IgD-negative memory B cell (primary cell): ENCODE results near the gene PSMA6. TPM values are rescaled to one million over a fixed set of nuclear protein-coding genes. Genes with fewer than 3 reads are reported as not detected.
A peak's percentile ranks its signal among the peaks of the same experiment; 100 is the strongest.
"Not testable (repeated sequence)": the region's sequence is repeated elsewhere in the genome, so short reads cannot be mapped to it uniquely, and the experiment has no call there.

Source experiments
- H3K27ac Mint-ChIP-seq, 3 donors: one replicate each; pipeline ENCODE4 v1.8.0; 2020 to 2022; ENCODE audit warnings: mild to moderate bottlenecking in 3 of 3, mixed read lengths in 3 of 3, moderate library complexity in 1 of 3
- H3K27me3 Mint-ChIP-seq: one replicate; pipeline ENCODE4 v1.8.0; 2021; ENCODE audit warnings: mixed read lengths
- H3K36me3 Mint-ChIP-seq: one replicate; pipeline ENCODE4 v1.8.0; 2020; ENCODE audit warnings: mild to moderate bottlenecking, mixed read lengths
- H3K4me1 Mint-ChIP-seq, 3 donors: one replicate each; pipeline ENCODE4 v1.8.0; 2020 to 2022; ENCODE audit warnings: mixed read lengths in 3 of 3, mild to moderate bottlenecking in 1 of 3
- H3K4me3 Mint-ChIP-seq, 4 donors: one replicate each; pipeline ENCODE4 v1.8.0; 2020 to 2022; ENCODE audit warnings: mild to moderate bottlenecking in 4 of 4, mixed read lengths in 4 of 4, moderate library complexity in 3 of 4
- H3K9me3 Mint-ChIP-seq, 3 donors: one replicate each; pipeline ENCODE4 v1.8.0; 2020 to 2021; ENCODE audit warnings: mixed read lengths in 3 of 3, mild to moderate bottlenecking in 1 of 3
- polyA plus RNA-seq: library from polyadenylated mRNA; unstranded; fragments of 300-500 nt; fragmentation: Illumina TruSeq; gene quantifications from one replicate; pipeline ENCODE4 v1.2.3, GENCODE V29; 2021

The PSMA6 gene
- polyA plus RNA-seq, 1 donor from 2014 or later: 210 TPM

- peak overlapping the region in 2 of 4 donors; percentile 28 to 30 for H3K4me3 Mint-ChIP-seq
Measured at GRCh38 chr14:35331605-35332516, 39.7 kb downstream of the PSMA6 start.

GRCh38 chr14:35332517-35333263 is 40.5 kb downstream of the PSMA6 start:
- Mint-ChIP-seq H3K27me3 (no peaks in the 10 kb centered on the region), H3K4me1 (peaks cover 10 to 20% (median 17%) of the 10 kb centered on the region in 3 donors), H3K27ac (peak overlapping the region in 2 of 3 donors; percentile 23 to 78), H3K9me3 (no peaks in the 10 kb centered on the region), H3K36me3 (no peaks in the 10 kb centered on the region), H3K4me3 (peak overlapping the region in 3 of 4 donors; percentile 9 to 83 (median 52))

More at GRCh38 chr14:35331605-35332516, 39.7 kb downstream of the PSMA6 start:
- no peaks in the 10 kb centered on the region for H3K36me3 Mint-ChIP-seq
- H3K9me3 Mint-ChIP-seq: no peaks in the 10 kb centered on the region
- H3K27me3 Mint-ChIP-seq: no peaks in the 10 kb centered on the region
- H3K4me1 Mint-ChIP-seq: peaks cover 10 to 20% (median 17%) of the 10 kb centered on the region in 3 donors
- peak overlapping the region in 1 of 3 donors; percentile 78 for H3K27ac Mint-ChIP-seq

- Mint-ChIP-seq H3K4me3 (peak overlapping the region in 1 of 4 donors; percentile 83), H3K27ac (peak overlapping the region in 2 of 3 donors; percentile 23 to 41), H3K9me3 (no peaks in the 10 kb centered on the region), H3K4me1 (peaks cover 10 to 20% (median 17%) of the 10 kb centered on the region in 3 donors), H3K36me3 (no peaks in the 10 kb centered on the region), H3K27me3 (no peaks in the 10 kb centered on the region)
Measured at GRCh38 chr14:35333264-35333730, 41.1 kb downstream of the PSMA6 start.

- Mint-ChIP-seq H3K4me1 (peaks cover 10 to 20% (median 18%) of the 10 kb centered on the region in 3 donors), H3K27ac (peak overlapping the region in 1 of 3 donors; percentile 41), H3K27me3 (no peaks in the 10 kb centered on the region), H3K4me3 (no peak overlapping the region), H3K9me3 (no peaks in the 10 kb centered on the region), H3K36me3 (no peaks in the 10 kb centered on the region)
Measured at GRCh38 chr14:35333797-35334743, 41.9 kb downstream of the PSMA6 start.

GRCh38 chr14:35335388-35336092 is 43.4 kb downstream of the PSMA6 start:
- H3K4me3 Mint-ChIP-seq: no peak overlapping the region

GRCh38 chr14:35336171-35336493 is 44.0 kb downstream of the PSMA6 start:
- H3K4me3 Mint-ChIP-seq, H3K27me3 Mint-ChIP-seq, H3K27ac Mint-ChIP-seq, H3K9me3 Mint-ChIP-seq, H3K36me3 Mint-ChIP-seq: not testable (repeated sequence)
- H3K4me1 Mint-ChIP-seq: peaks cover 21 to 31% (median 27%) of the 10 kb centered on the region in 3 donors

More at GRCh38 chr14:35335388-35336092, 43.4 kb downstream of the PSMA6 start:
- Mint-ChIP-seq H3K27ac (no peak overlapping the region), H3K9me3 (no peaks in the 10 kb centered on the region), H3K27me3 (no peaks in the 10 kb centered on the region), H3K36me3 (no peaks in the 10 kb centered on the region), H3K4me1 (peaks cover 21 to 31% (median 27%) of the 10 kb centered on the region in 3 donors)

GRCh38 chr14:35336494-35337268 is 44.5 kb downstream of the PSMA6 start:
- Mint-ChIP-seq H3K27me3 (no peaks in the 10 kb centered on the region), H3K4me1 (peaks cover 20 to 29% (median 27%) of the 10 kb centered on the region in 3 donors), H3K27ac (no peak overlapping the region), H3K4me3 (no peak overlapping the region), H3K36me3 (no peaks in the 10 kb centered on the region), H3K9me3 (no peaks in the 10 kb centered on the region)

- no peaks in the 10 kb centered on the region for H3K9me3 Mint-ChIP-seq
- H3K36me3 Mint-ChIP-seq: no peaks in the 10 kb centered on the region
- no peak overlapping the region for H3K4me3 Mint-ChIP-seq
- H3K27me3 Mint-ChIP-seq: no peaks in the 10 kb centered on the region
- H3K4me1 Mint-ChIP-seq: peaks cover 11 to 22% (median 20%) of the 10 kb centered on the region in 3 donors
- no peak overlapping the region for H3K27ac Mint-ChIP-seq
Measured at GRCh38 chr14:35337269-35338255, 45.4 kb downstream of the PSMA6 start.

- no peak overlapping the region for H3K27ac Mint-ChIP-seq
- H3K4me1 Mint-ChIP-seq: peaks cover 11% of the 10 kb centered on the region in 3 donors
- no peaks in the 10 kb centered on the region for H3K9me3 Mint-ChIP-seq
Measured at GRCh38 chr14:35338731-35339405, 46.7 kb downstream of the PSMA6 start.

GRCh38 chr14:35339761-35340406 is 47.7 kb downstream of the PSMA6 start:
- Mint-ChIP-seq H3K36me3 (no peaks in the 10 kb centered on the region), H3K4me1 (peaks cover 10 to 14% (median 11%) of the 10 kb centered on the region in 3 donors), H3K27me3 (no peaks in the 10 kb centered on the region), H3K4me3 (peak overlapping the region in 3 of 4 donors; percentile 27 to 82 (median 62)), H3K9me3 (no peaks in the 10 kb centered on the region), H3K27ac (no peak overlapping the region)

More at GRCh38 chr14:35338731-35339405, 46.7 kb downstream of the PSMA6 start:
- H3K27me3 Mint-ChIP-seq: no peaks in the 10 kb centered on the region
- H3K36me3 Mint-ChIP-seq: no peaks in the 10 kb centered on the region
- H3K4me3 Mint-ChIP-seq: no peak overlapping the region

GRCh38 chr14:35340616-35341453 is 48.7 kb downstream of the PSMA6 start:
- Mint-ChIP-seq H3K27ac (peak overlapping the region in 1 of 3 donors; percentile 19), H3K4me3 (peak overlapping the region in 1 of 4 donors; percentile 62), H3K27me3 (no peaks in the 10 kb centered on the region), H3K4me1 (peaks cover 10 to 14% (median 11%) of the 10 kb centered on the region in 3 donors), H3K36me3 (no peaks in the 10 kb centered on the region), H3K9me3 (no peaks in the 10 kb centered on the region)
